ENCODE data around the gene CACNA2D2. TPM values are rescaled to one million over a fixed set of nuclear protein-coding genes. Genes with fewer than 3 reads are reported as not detected.

The CACNA2D2 gene
- total RNA-seq, 1 experiment from 2014 or later, result 27.7 TPM

DNA sequence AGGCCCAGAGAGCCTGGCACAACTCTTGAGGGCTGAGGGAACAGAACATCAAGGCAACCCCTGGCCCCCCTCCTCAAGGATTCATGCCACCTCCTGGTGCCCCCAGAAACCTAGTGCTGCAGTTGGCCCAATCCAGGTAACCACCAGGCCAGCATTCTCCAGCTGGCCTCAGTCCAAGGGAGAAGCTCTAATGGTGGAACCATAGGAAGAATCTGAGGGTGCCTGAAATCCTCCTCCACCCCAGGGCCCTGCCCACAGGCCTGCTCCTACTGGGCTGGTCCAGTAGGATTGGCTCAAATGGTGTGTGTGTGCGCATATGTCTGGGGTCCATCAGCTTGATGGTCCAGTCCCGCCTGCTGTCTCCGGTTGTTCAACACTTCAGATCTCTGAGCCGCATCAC is 188.6 kb downstream of the CACNA2D2 start:
- Mint-ChIP-seq H3K9me3 (peaks cover 9 to 12% of the 10 kb centered on the region in 2 experiments), H3K27me3 (ENCODE audit: low read depth) (peaks cover under 1% of the 10 kb centered on the region; the same call in 1 of the 2 replicates), H3K4me1 (peaks cover 8 to 22% of the 10 kb centered on the region in 2 experiments), H3K4me3 (no peak overlapping the region), H3K36me3 (ENCODE audit: insufficient read depth in 1 of 3, low read depth in 3 of 3) (peaks cover 48 to 58% (median 57%) of the 10 kb centered on the region in 3 experiments), H3K27ac (0 out of 7 replicates have a peak overlapping the region, but pooled peaks of 1 of the 3 experiments have one; percentile 38)
- H3K27ac ChIP-seq (ENCODE audit: insufficient read length, low read depth, low read length), result no peak overlapping the region
- H3K9me3 ChIP-seq (ENCODE audit: control insufficient read depth, low read depth, low read length), result no peaks in the 10 kb centered on the region
- H2BK5ac ChIP-seq (ENCODE audit: insufficient read length, low read length), result no peak overlapping the region
- no peak overlapping the region for H3K23ac ChIP-seq (ENCODE audit: insufficient read length, low read depth, low read length)
- H3K4ac ChIP-seq (ENCODE audit: low read depth, low read length), result no peak overlapping the region
- H2BK120ac ChIP-seq (ENCODE audit: low read depth, low read length, poor library complexity, severe bottlenecking), result no peak overlapping the region
- H3K56ac ChIP-seq (ENCODE audit: insufficient read length, low read depth, low read length), result no peak overlapping the region
- H3K18ac ChIP-seq (ENCODE audit: insufficient read length, low read depth, low read length), result no peak overlapping the region
- WGBS (ENCODE audit: extremely low coverage, insufficient read length, low lambda C conversion rate), result no CpG with 5 or more reads among the region's 4 CpGs
- no peak overlapping the region for H2BK12ac ChIP-seq (ENCODE audit: insufficient read length, low read depth, low read length)
- no peak overlapping the region for H2AFZ ChIP-seq (ENCODE audit: low read length)
- H3K4me2 ChIP-seq (ENCODE audit: insufficient read depth, insufficient read length, low read length), result no peak overlapping the region
- no peak for TF ChIP-seq CTCF (conservative IDR thresholded peaks at IDR 0.05)
- no peaks in the 10 kb centered on the region for H3K27me3 ChIP-seq (ENCODE audit: insufficient read depth, low read length)
- no peak for DNase-seq
- H3T11ph ChIP-seq (ENCODE audit: low read length), result no peak overlapping the region
- no peak overlapping the region for H2BK20ac ChIP-seq (ENCODE audit: low read depth, low read length, poor library complexity, severe bottlenecking)
- H3K9ac ChIP-seq (ENCODE audit: extremely low read depth, insufficient read length, low read length), result no peak overlapping the region
- no peak overlapping the region for H4K5ac ChIP-seq (ENCODE audit: insufficient read length, low read depth, low read length)
- no peak overlapping the region for H4K8ac ChIP-seq (replicated peaks; ENCODE audit: insufficient read length, low read depth, low read length)
- no peak overlapping the region for H2AK5ac ChIP-seq (ENCODE audit: insufficient read length, low read length)
- no peaks in the 10 kb centered on the region for H3K4me1 ChIP-seq (ENCODE audit: insufficient read depth, low read length)
- H3K23me2 ChIP-seq (ENCODE audit: insufficient read length, low read depth, low read length, poor library complexity, severe bottlenecking), result no peaks in the 10 kb centered on the region
- no peaks in the 10 kb centered on the region for H4K20me1 ChIP-seq (ENCODE audit: control insufficient read depth, insufficient read depth, insufficient read length)
- H2BK15ac ChIP-seq (ENCODE audit: low read depth, low read length), result no peak overlapping the region
- H4K91ac ChIP-seq (ENCODE audit: insufficient read length, low read depth, low read length), result no peak overlapping the region
- H3K14ac ChIP-seq (ENCODE audit: insufficient read depth, low read length), result no peak overlapping the region
- no peaks in the 10 kb centered on the region for H3K79me2 ChIP-seq (ENCODE audit: insufficient read depth, low read length)
- H3K79me1 ChIP-seq (ENCODE audit: insufficient read depth, low read depth, low read length, poor library complexity, severe bottlenecking), result no peaks in the 10 kb centered on the region
